K562 (cell line): Measurements from ENCODE around the gene ALK. TPM values are rescaled to one million over a fixed set of nuclear protein-coding genes. Genes with fewer than 3 reads are reported as not detected.

Experiments used
- ATAC-seq: fragments of 200-7000 bp; cut with Tn5 transposase; 3 replicates; pipeline ENCODE4 v1.9.1; 2020; ENCODE audit warnings: moderate library complexity
- BruUV-seq: library from RNA; stranded (reverse); fragments of 400-500 nt; replicated peaks from 2 replicates; lab custom pipeline; 2021; lab: Mats Ljungman, UMichigan
- CTCF ChIA-PET: fragments of 300-600 bp; formaldehyde crosslinking; extraction: SDS; loops from one replicate; lab custom pipeline; 2021; ENCODE audit warnings: low intra/inter-chr PET ratio; lab: Yijun Ruan, JAX
- POLR2A ChIA-PET: fragments of 300-600, 350-650 bp; sonication (Branson Sonifier 250); formaldehyde crosslinking; extraction: SDS; loops from one replicate; lab custom pipeline; 2021; ENCODE audit warnings: antibody characterized with exemption, inconsistent platforms; lab: Yijun Ruan, JAX
- DNase-seq, 4 experiments: peaks; one replicate each; pipeline versions ENCODE4 v3.0.0 to v3.0.0-alpha.2; 2011 to 2018; ENCODE audit warnings: low spot score in 3 of 4, mixed read lengths in 3 of 4; ENCODE audit errors: extremely low read depth in 1 of 4
- FAIRE-seq: peaks from 2 replicates; lab custom pipeline; 2011; peaks lifted over from hg19 to GRCh38; lab: Jason Lieb, UNC
- H2AFZ ChIP-seq: 2 replicates; pipeline ENCODE4 v1.6.0; 2011; ENCODE audit warnings: low read depth, low read length, control low read depth, inconsistent platforms
- H3K27ac ChIP-seq: fragments of 200-600 bp; 3 replicates; pipeline ENCODE4 v1.8.0; 2011; ENCODE audit warnings: low read depth, mild to moderate bottlenecking, control low read depth, inconsistent platforms, low read length, moderate library complexity, mixed read lengths; ENCODE audit errors: extremely low read depth
- H3K27me3 ChIP-seq, 2 experiments: fragments of 300-600 bp in 1 of 2; 2 replicates in 1 of 2; 3 replicates in 1 of 2; pipeline versions ENCODE4 v1.6.0 to v1.8.0; 2011; ENCODE audit warnings: inconsistent platforms in 2 of 2, low read length in 2 of 2, mild to moderate bottlenecking in 1 of 2, mixed read lengths in 1 of 2, moderate library complexity in 1 of 2; ENCODE audit not compliant: control insufficient read depth in 2 of 2, insufficient read depth in 2 of 2
- H3K36me3 ChIP-seq: fragments of 300-600 bp; 3 replicates; pipeline ENCODE4 v1.8.0; 2011; ENCODE audit warnings: mild to moderate bottlenecking, low read length, inconsistent platforms; ENCODE audit not compliant: control insufficient read depth, insufficient read depth
- H3K4me1 ChIP-seq, 2 experiments: fragments of 200-600 bp in 1 of 2; replicated peaks in 1 of 2; 2 replicates in 1 of 2; 3 replicates in 1 of 2; pipeline versions ENCODE4 v1.5.1 to v1.8.0; 2011; ENCODE audit warnings: inconsistent platforms in 2 of 2, low read length in 2 of 2, mild to moderate bottlenecking in 1 of 2, mixed read lengths in 1 of 2, moderate library complexity in 1 of 2; ENCODE audit not compliant: control insufficient read depth in 2 of 2, insufficient read depth in 2 of 2
- H3K4me2 ChIP-seq: 2 replicates; pipeline ENCODE4 v1.6.1; 2011; ENCODE audit warnings: low read length, control low read depth, inconsistent platforms, mixed read lengths; ENCODE audit not compliant: insufficient read depth
- H3K4me3 ChIP-seq: fragments of 200-600 bp; sonication (generic), shearing (Covaris generic); 2 replicates; pipeline ENCODE4 v1.5.1; 2016; ENCODE audit warnings: control low read depth, inconsistent platforms
- H3K79me2 ChIP-seq: fragments of 200-600 bp; 3 replicates; pipeline ENCODE4 v1.8.0; 2011; ENCODE audit warnings: low read length, inconsistent platforms; ENCODE audit not compliant: control insufficient read depth, insufficient read depth
- H3K9ac ChIP-seq, 2 experiments: 2 replicates each; pipeline versions ENCODE4 v1.6.0 to v1.6.1; 2011; ENCODE audit warnings: low read depth in 2 of 2, low read length in 2 of 2, control low read depth in 1 of 2, inconsistent platforms in 1 of 2, mild to moderate bottlenecking in 1 of 2, mixed read lengths in 1 of 2; ENCODE audit not compliant: insufficient read depth in 1 of 2
- H3K9me1 ChIP-seq: one replicate; pipeline ENCODE4 v1.6.0; 2011; ENCODE audit warnings: inconsistent platforms, mild to moderate bottlenecking, low read length, moderate library complexity; ENCODE audit not compliant: control insufficient read depth, insufficient read depth
- H3K9me3 ChIP-seq: replicated peaks from 2 replicates; pipeline ENCODE4 v1.5.1; 2011; ENCODE audit warnings: low read depth, low read length, inconsistent platforms; ENCODE audit not compliant: control insufficient read depth, insufficient read depth
- H4K20me1 ChIP-seq: replicated peaks from 2 replicates; pipeline ENCODE4 v1.6.1; 2011; ENCODE audit warnings: low read length, inconsistent platforms, mixed read lengths; ENCODE audit not compliant: control insufficient read depth, insufficient read depth
- BMI1 ChIP-seq: fragments of 150-350 bp; IDR thresholded peaks from 2 replicates; pipeline ENCODE4 v1.6.1; 2014; ENCODE audit warnings: low read length
- BRCA1 ChIP-seq, 2 experiments: fragments of 450-650 bp in 1 of 2; sonication (generic) in 1 of 2; formaldehyde crosslinking in 1 of 2; IDR thresholded peaks; 2 replicates each; pipeline versions ENCODE4 v1.5.0 to v1.6.1; 2017 to 2020; ENCODE audit warnings: mild to moderate bottlenecking in 1 of 2, missing genetic modification reagents in 1 of 2
- CHCHD3 ChIP-seq: fragments of 250-450 bp; sonication (Bioruptor Pico); IDR thresholded peaks from 2 replicates; pipeline ENCODE4 v2.1.2; 2022; ENCODE audit warnings: mild to moderate bottlenecking
- CREBBP ChIP-seq: IDR thresholded peaks from one replicate; pipeline ENCODE4 v1.6.1; 2012; ENCODE audit warnings: low read depth, mild to moderate bottlenecking, control low read depth, inconsistent platforms, low read length
- ESRRA ChIP-seq: fragments of 450-650 bp; IDR thresholded peaks from 2 replicates; pipeline ENCODE4 v1.6.1; 2014; ENCODE audit warnings: low read depth, mild to moderate bottlenecking, moderate library complexity, borderline replicate concordance
- ETV6 ChIP-seq, 3 experiments: fragments of 150-350 bp in 1 of 3; sonication (generic) in 1 of 3; formaldehyde crosslinking in 1 of 3; IDR thresholded peaks; 2 replicates each; pipeline versions ENCODE4 v1.6.1 to v1.8.0; 2014 to 2022; ENCODE audit warnings: borderline replicate concordance in 2 of 3, low read depth in 2 of 3, antibody characterized with exemption in 1 of 3, low read length in 1 of 3, mild to moderate bottlenecking in 1 of 3, missing genetic modification reagents in 1 of 3
- EZH2 ChIP-seq: IDR thresholded peaks from 2 replicates; pipeline ENCODE4 v1.6.1; 2012; ENCODE audit warnings: low read depth, mild to moderate bottlenecking, inconsistent platforms, low read length, borderline replicate concordance
- MTA2 ChIP-seq: fragments of 450-650 bp; IDR thresholded peaks from 2 replicates; pipeline ENCODE4 v1.6.1; 2016; ENCODE audit warnings: low read depth
- PTTG1 ChIP-seq: fragments of 450-650 bp; IDR thresholded peaks from 2 replicates; pipeline ENCODE4 v1.6.1; 2016; ENCODE audit warnings: low read depth, mild to moderate bottlenecking, missing genetic modification characterization, missing compliant biosample characterization
- SAFB ChIP-seq: fragments of 200-400 bp; formaldehyde crosslinking; IDR thresholded peaks from 2 replicates; pipeline ENCODE4 v1.6.1; 2017; ENCODE audit warnings: low read depth, low read length, borderline replicate concordance
- SRSF9 ChIP-seq: fragments of 200-400 bp; formaldehyde crosslinking; IDR thresholded peaks from 2 replicates; pipeline ENCODE4 v1.6.1; 2017; ENCODE audit warnings: low read depth, low read length, borderline replicate concordance
- TEAD1 ChIP-seq, 2 experiments: fragments of 450-650 bp in 1 of 2; sonication (generic) in 1 of 2; formaldehyde crosslinking; IDR thresholded peaks; 2 replicates each; pipeline versions ENCODE4 v1.4.0 to v1.8.0; 2020 to 2022; ENCODE audit warnings: mild to moderate bottlenecking in 2 of 2, missing genetic modification reagents in 1 of 2
- XRCC4 ChIP-seq: IDR thresholded peaks from one replicate; pipeline ENCODE4 v1.6.1; 2011; ENCODE audit not compliant: insufficient read depth, insufficient read length; ENCODE audit errors: extremely low read depth
- ZNF354B ChIP-seq: fragments of 250-450 bp; sonication (Bioruptor Pico); IDR thresholded peaks from 2 replicates; pipeline ENCODE4 v1.4.0; 2020
- ZNF76 ChIP-seq: fragments of 250-450 bp; sonication (Bioruptor Pico); IDR thresholded peaks from 2 replicates; pipeline ENCODE4 v1.4.0; 2020; ENCODE audit warnings: mild to moderate bottlenecking, moderate library complexity, borderline replicate concordance
- ZNF785 ChIP-seq: fragments of 250-450 bp; sonication (Bioruptor Pico); IDR thresholded peaks from 2 replicates; pipeline ENCODE4 v1.4.0; 2020; ENCODE audit warnings: mild to moderate bottlenecking
- WGBS: fragments of 100-300 bp; shearing (Covaris generic); methylation state at CpG from one replicate; pipeline ENCODE4 v1.1.6; 2016; ENCODE audit warnings: low coverage, mixed read lengths; ENCODE audit not compliant: insufficient coverage; ENCODE audit errors: missing lambda C conversion rate; 5-methylcytosine and 5-hydroxymethylcytosine counted together
- in situ Hi-C: fragments of 300-500 bp; cut with MboI; formaldehyde crosslinking; loops from 4 replicates; pipeline ENCODE4 v1.15.0; 2018; ENCODE audit warnings: inconsistent platforms, mixed read lengths
- intact Hi-C: fragments of 100-400 bp; cut with micrococcal nuclease; formaldehyde crosslinking; loops from 2 replicates; pipeline ENCODE4 v1.14.2; 2022
- polyA plus RNA-seq, 8 experiments: library from polyadenylated mRNA; depleted of rRNA in 4 of 8; stranded (reverse) in 5 of 8; unstranded in 3 of 8; fragments of >200 nt; fragmentation: Nextera tagmentation in 2 of 8; fragmentation: Illumina TruSeq in 1 of 8; extraction: Ambion mirVana in 2 of 8; extraction: Trizol in 1 of 8; gene quantifications; 2 replicates each; pipeline versions ENCODE4 v1.2.1 to v1.2.3, GENCODE V29; 2011 to 2014; ENCODE audit warnings: inconsistent platforms in 1 of 8, missing spikeins in 1 of 8
- total RNA-seq, 7 experiments: library from RNA; depleted of rRNA in 6 of 7; stranded (reverse); fragments of >200 nt in 6 of 7; fragmentation: Illumina TruSeq in 2 of 7; extraction: Trizol in 2 of 7; gene quantifications; 2 replicates each; pipeline versions ENCODE4 v1.2.1 to v1.2.3, GENCODE V29; 2011 to 2021; ENCODE audit warnings: low replicate concordance in 1 of 7
- TF ChIP-seq, protein P1 (sequence below): fragments of 450-650 bp; formaldehyde crosslinking; IDR thresholded peaks from 2 replicates; pipeline ENCODE4 v1.4.0; 2022; ENCODE audit warnings: missing genetic modification characterization
- TF ChIP-seq, protein P2 (sequence below), 2 experiments: fragments of 450-650 bp; conservative IDR thresholded peaks; 2 replicates each; pipeline ENCODE4 v1.6.1; 2017; ENCODE audit warnings: mild to moderate bottlenecking in 2 of 2, moderate library complexity in 2 of 2

ALK gene
- total and polyA plus RNA-seq, 9 of the 15 experiments (the other 6 are each of a cell fraction or from before 2014, with no cell fraction given) = not detected

DNA sequence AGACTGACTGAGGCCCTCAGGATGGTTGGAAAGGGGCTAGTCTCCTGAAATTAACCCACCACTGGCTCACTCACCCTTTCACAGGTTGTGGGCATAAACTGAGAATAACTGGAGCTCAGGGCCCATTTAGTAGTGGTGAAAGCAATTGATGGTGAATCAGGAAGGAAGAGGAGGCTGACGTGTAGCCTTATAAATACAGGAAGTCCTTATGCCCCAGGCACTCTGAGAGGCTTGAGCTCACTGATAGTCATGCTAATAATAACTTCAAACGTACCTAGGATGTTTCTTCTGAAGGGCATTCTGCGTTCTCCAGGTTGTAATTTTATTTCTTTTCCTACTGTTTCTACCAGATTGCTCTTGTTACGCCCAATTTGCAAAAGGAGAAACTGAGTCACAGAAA, 477.8 kb downstream of the ALK start:
- ChIA-PET POLR2A (no interaction called here), CTCF (no interaction called here)
- TF ChIP-seq PTTG1 (tag) (no peak), CHCHD3 (CRISPR knock-in tag) (no peak), EZH2 (no peak), ZNF354B (CRISPR knock-in tag) (no peak), SRSF9 (no peak), BMI1 (no peak), CREBBP (no peak), ZNF76 (no peak), ESRRA (no peak), SAFB (no peak), MTA2 (no peak), BRCA1 (IDR thresholded peaks at IDR 0.05) (no peak), BRCA1 (CRISPR knock-in tag; IDR thresholded peaks at IDR 0.05) (no peak), ETV6 (IDR thresholded peaks at IDR 0.05; ENCODE audit: borderline replicate concordance in 1 of 2, low read depth in 2 of 2, low read length in 1 of 2) (no peak), ETV6 (CRISPR knock-in tag; IDR thresholded peaks at IDR 0.05; ENCODE audit: borderline replicate concordance) (no peak), TEAD1 (CRISPR knock-in tag; IDR thresholded peaks at IDR 0.05) (no peak), XRCC4 (no peak), ZNF785 (CRISPR knock-in tag) (no peak)
- TF ChIP-seq, protein P1, sequence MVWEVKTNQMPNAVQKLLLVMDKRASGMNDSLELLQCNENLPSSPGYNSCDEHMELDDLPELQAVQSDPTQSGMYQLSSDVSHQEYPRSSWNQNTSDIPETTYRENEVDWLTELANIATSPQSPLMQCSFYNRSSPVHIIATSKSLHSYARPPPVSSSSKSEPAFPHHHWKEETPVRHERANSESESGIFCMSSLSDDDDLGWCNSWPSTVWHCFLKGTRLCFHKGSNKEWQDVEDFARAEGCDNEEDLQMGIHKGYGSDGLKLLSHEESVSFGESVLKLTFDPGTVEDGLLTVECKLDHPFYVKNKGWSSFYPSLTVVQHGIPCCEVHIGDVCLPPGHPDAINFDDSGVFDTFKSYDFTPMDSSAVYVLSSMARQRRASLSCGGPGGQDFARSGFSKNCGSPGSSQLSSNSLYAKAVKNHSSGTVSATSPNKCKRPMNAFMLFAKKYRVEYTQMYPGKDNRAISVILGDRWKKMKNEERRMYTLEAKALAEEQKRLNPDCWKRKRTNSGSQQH (CRISPR knock-in tag) = no peak
- TF ChIP-seq, protein P2, sequence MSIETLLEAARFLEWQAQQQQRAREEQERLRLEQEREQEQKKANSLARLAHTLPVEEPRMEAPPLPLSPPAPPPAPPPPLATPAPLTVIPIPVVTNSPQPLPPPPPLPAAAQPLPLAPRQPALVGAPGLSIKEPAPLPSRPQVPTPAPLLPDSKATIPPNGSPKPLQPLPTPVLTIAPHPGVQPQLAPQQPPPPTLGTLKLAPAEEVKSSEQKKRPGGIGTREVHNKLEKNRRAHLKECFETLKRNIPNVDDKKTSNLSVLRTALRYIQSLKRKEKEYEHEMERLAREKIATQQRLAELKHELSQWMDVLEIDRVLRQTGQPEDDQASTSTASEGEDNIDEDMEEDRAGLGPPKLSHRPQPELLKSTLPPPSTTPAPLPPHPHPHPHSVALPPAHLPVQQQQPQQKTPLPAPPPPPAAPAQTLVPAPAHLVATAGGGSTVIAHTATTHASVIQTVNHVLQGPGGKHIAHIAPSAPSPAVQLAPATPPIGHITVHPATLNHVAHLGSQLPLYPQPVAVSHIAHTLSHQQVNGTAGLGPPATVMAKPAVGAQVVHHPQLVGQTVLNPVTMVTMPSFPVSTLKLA (conservative IDR thresholded peaks at IDR 0.05) = no peak
- no peak overlapping the region for H3K27ac ChIP-seq
- no peak overlapping the region for H2AFZ ChIP-seq
- no peaks in the 10 kb centered on the region for H3K27me3 ChIP-seq
- H3K4me2 ChIP-seq = no peak overlapping the region
- intact Hi-C loops = loop anchor here (5.0 kb wide), 1 partner anchor 584 kb away; no protein-coding TSS in a partner anchor
- H3K79me2 ChIP-seq = no peaks in the 10 kb centered on the region
- in situ Hi-C loops = no loop called here
- H3K4me1 ChIP-seq = no peaks in the 10 kb centered on the region
- 0% methylated on average over 4 of the region's 4 CpGs for WGBS
- no peak overlapping the region for H3K9ac ChIP-seq
- no TSS peak for BruUV-seq
- DNase-seq (no peak), ATAC-seq (no peak), FAIRE-seq (no peak)
- no peaks in the 10 kb centered on the region for H3K36me3 ChIP-seq
- H3K9me3 ChIP-seq = no peaks in the 10 kb centered on the region
- no peaks in the 10 kb centered on the region; the same call in 1 of the 2 replicates for H4K20me1 ChIP-seq
- H3K9me1 ChIP-seq = no peaks in the 10 kb centered on the region
- H3K4me3 ChIP-seq = no peak overlapping the region
